GM23248 (cell line): Measurements from ENCODE around the gene ANTXRL. TPM values are rescaled to one million over a fixed set of nuclear protein-coding genes. Genes with fewer than 3 reads are reported as not detected.

Experiments used
- DNase-seq: peaks from one replicate; pipeline ENCODE4 v3.0.0-alpha.2; 2015
- H2AFZ ChIP-seq: fragments of 200-600 bp; sonication (generic); 2 replicates; pipeline ENCODE4 v1.6.1; 2016; ENCODE audit warnings: antibody characterized with exemption
- H3F3A ChIP-seq: fragments of 200-600 bp; sonication (generic); 2 replicates; pipeline ENCODE4 v1.6.1; 2016; ENCODE audit warnings: mild to moderate bottlenecking, antibody characterized with exemption, mixed run types; ENCODE audit not compliant: insufficient read depth
- H3K27ac ChIP-seq: fragments of 200-600 bp; sonication (generic); 2 replicates; pipeline ENCODE4 v1.5.1; 2016; ENCODE audit warnings: mild to moderate bottlenecking
- H3K27me3 ChIP-seq: fragments of 200-600 bp; sonication (generic); replicated peaks from 2 replicates; pipeline ENCODE4 v1.6.1; 2016; ENCODE audit warnings: mild to moderate bottlenecking; ENCODE audit not compliant: insufficient read depth
- H3K36me3 ChIP-seq: fragments of 200-600 bp; sonication (generic); 2 replicates; pipeline ENCODE4 v1.6.1; 2016; ENCODE audit warnings: low read depth, mild to moderate bottlenecking
- H3K4me1 ChIP-seq: fragments of 200-600 bp; sonication (generic); 2 replicates; pipeline ENCODE4 v1.6.1; 2016; ENCODE audit warnings: mild to moderate bottlenecking; ENCODE audit not compliant: insufficient read depth
- H3K4me2 ChIP-seq: fragments of 200-600 bp; sonication (generic); one replicate; pipeline ENCODE4 v1.6.1; 2016; ENCODE audit warnings: mild to moderate bottlenecking; ENCODE audit not compliant: unreplicated experiment
- H3K4me3 ChIP-seq: fragments of 200-600 bp; sonication (generic); 2 replicates; pipeline ENCODE4 v1.5.1; 2016; ENCODE audit warnings: mild to moderate bottlenecking
- H3K79me2 ChIP-seq: fragments of 200-600 bp; sonication (generic); 2 replicates; pipeline ENCODE4 v1.6.1; 2016; ENCODE audit warnings: mild to moderate bottlenecking; ENCODE audit not compliant: insufficient read depth
- H3K9ac ChIP-seq: fragments of 200-600 bp; sonication (generic); 2 replicates; pipeline ENCODE4 v1.6.1; 2016; ENCODE audit warnings: mild to moderate bottlenecking
- H3K9me2 ChIP-seq: fragments of 200-600 bp; sonication (generic); 2 replicates; pipeline ENCODE4 v1.6.1; 2016; ENCODE audit warnings: mixed run types, mild to moderate bottlenecking, moderate library complexity; ENCODE audit not compliant: insufficient read depth
- H3K9me3 ChIP-seq: fragments of 200-600 bp; sonication (generic); one replicate; pipeline ENCODE4 v1.6.1; 2017; ENCODE audit warnings: low read depth
- H4K20me1 ChIP-seq: fragments of 200-600 bp; sonication (generic); 2 replicates; pipeline ENCODE4 v1.6.0; 2016; ENCODE audit not compliant: insufficient read depth
- EZH2 ChIP-seq: fragments of 200-600 bp; sonication (generic); IDR thresholded peaks from 2 replicates; pipeline ENCODE4 v1.6.1; 2018; ENCODE audit warnings: antibody characterized with exemption, mild to moderate bottlenecking; ENCODE audit not compliant: insufficient read depth, poor library complexity, severe bottlenecking
- EZH2phosphoT487 ChIP-seq: fragments of 200-600 bp; sonication (generic); IDR thresholded peaks from 2 replicates; pipeline ENCODE4 v1.6.1; 2018; ENCODE audit warnings: antibody characterized with exemption, moderate library complexity, mild to moderate bottlenecking, low read depth; ENCODE audit not compliant: insufficient read depth
- WGBS, 2 experiments: methylation state at CpG; one replicate each; pipeline ENCODE4 v1.1.6; 2015 to 2017; ENCODE audit warnings: low lambda C conversion rate in 2 of 2, low coverage in 1 of 2; ENCODE audit errors: missing lambda C conversion rate in 2 of 2; 5-methylcytosine and 5-hydroxymethylcytosine counted together
- in situ Hi-C: fragments of 300-500 bp; cut with MboI; formaldehyde crosslinking; loops from 2 replicates; pipeline ENCODE4 v1.15.0; 2020
- polyA plus RNA-seq: library from polyadenylated mRNA; unstranded; fragments of >200 nt; fragmentation: Nextera tagmentation; extraction: Ambion mirVana; gene quantifications from 2 replicates; pipeline ENCODE4 v1.2.1, GENCODE V29; 2016
- total RNA-seq: library from RNA; depleted of rRNA; stranded (reverse); fragments of >200 nt; shearing (Covaris generic); gene quantifications from 2 replicates; pipeline ENCODE4 v1.2.3, GENCODE V29; 2014

ANTXRL gene
- total and polyA plus RNA-seq, 2 experiments from 2014 or later = not detected

GRCh38 chr10:46306516-46307184, 19.9 kb downstream of the ANTXRL start:
- no peak overlapping the region for H2AFZ ChIP-seq
- no peaks in the 10 kb centered on the region for H3K79me2 ChIP-seq
- H3K4me1 ChIP-seq = 0 out of 2 replicates have a peak, but pooled peaks cover 1% of the 10 kb centered on the region
- in situ Hi-C loops = no loop called here
- H3K9me3 ChIP-seq = no peaks in the 10 kb centered on the region
- no peaks in the 10 kb centered on the region for H4K20me1 ChIP-seq
- no peaks in the 10 kb centered on the region for H3F3A ChIP-seq
- DNase-seq = no peak
- no peak overlapping the region for H3K27ac ChIP-seq
- H3K4me3 ChIP-seq = no peak overlapping the region
- 76 to 77% methylated on average over 5 of the region's 5 CpGs for WGBS, 2 experiments
- no peak overlapping the region for H3K4me2 ChIP-seq
- H3K27me3 ChIP-seq = 0 out of 2 replicates have a peak, but pooled peaks cover 4% of the 10 kb centered on the region
- H3K9me2 ChIP-seq = no peaks in the 10 kb centered on the region
- no peak overlapping the region for H3K9ac ChIP-seq
- TF ChIP-seq EZH2phosphoT487 (no peak), EZH2 (no peak)
- no peaks in the 10 kb centered on the region for H3K36me3 ChIP-seq

GRCh38 chr10:46307281-46308112, 20.7 kb downstream of the ANTXRL start:
- Histone ChIP-seq H3K4me3 (no peak overlapping the region), H3K4me1 (0 out of 2 replicates have a peak, but pooled peaks cover 2% of the 10 kb centered on the region), H3F3A (no peaks in the 10 kb centered on the region), H3K79me2 (no peaks in the 10 kb centered on the region), H3K9ac (no peak overlapping the region), H3K9me2 (no peaks in the 10 kb centered on the region), H3K27me3 (0 out of 2 replicates have a peak, but pooled peaks cover 4% of the 10 kb centered on the region), H3K27ac (no peak overlapping the region), H2AFZ (no peak overlapping the region), H4K20me1 (no peaks in the 10 kb centered on the region), H3K9me3 (no peaks in the 10 kb centered on the region), H3K36me3 (no peaks in the 10 kb centered on the region), H3K4me2 (no peak overlapping the region)
- no peak for TF ChIP-seq EZH2phosphoT487
- TF ChIP-seq EZH2 = no peak
- no peak for DNase-seq
- 83 to 87% methylated on average over 10 of the region's 10 CpGs for WGBS, 2 experiments
- in situ Hi-C loops = no loop called here

GRCh38 chr10:46308113-46308415, 21.3 kb downstream of the ANTXRL start:
- Histone ChIP-seq H3K4me3 (no peak overlapping the region), H3K4me2 (no peak overlapping the region), H3K4me1 (0 out of 2 replicates have a peak, but pooled peaks cover 2% of the 10 kb centered on the region), H3K9me3 (no peaks in the 10 kb centered on the region), H3K79me2 (no peaks in the 10 kb centered on the region), H3F3A (no peaks in the 10 kb centered on the region), H3K27me3 (0 out of 2 replicates have a peak, but pooled peaks cover 4% of the 10 kb centered on the region), H3K36me3 (no peaks in the 10 kb centered on the region), H3K9ac (no peak overlapping the region), H2AFZ (no peak overlapping the region), H3K27ac (no peak overlapping the region), H3K9me2 (no peaks in the 10 kb centered on the region), H4K20me1 (no peaks in the 10 kb centered on the region)
- TF ChIP-seq EZH2phosphoT487 = no peak
- TF ChIP-seq EZH2 = no peak
- DNase-seq = no peak
- in situ Hi-C loops = no loop called here
- WGBS, 2 experiments = 75 to 82% methylated on average over 1 to 4 of the region's 4 CpGs

GRCh38 chr10:46308666-46309450, 22.1 kb downstream of the ANTXRL start:
- DNase-seq = no peak
- Histone ChIP-seq H3K9ac (no peak overlapping the region), H3K4me3 (no peak overlapping the region), H3K79me2 (no peaks in the 10 kb centered on the region), H3K36me3 (no peaks in the 10 kb centered on the region), H3K4me2 (no peak overlapping the region), H2AFZ (no peak overlapping the region), H3K9me2 (no peaks in the 10 kb centered on the region), H3K27me3 (0 out of 2 replicates have a peak, but pooled peaks cover 4% of the 10 kb centered on the region), H3F3A (no peaks in the 10 kb centered on the region), H4K20me1 (no peaks in the 10 kb centered on the region), H3K27ac (no peak overlapping the region), H3K9me3 (no peaks in the 10 kb centered on the region), H3K4me1 (0 out of 2 replicates have a peak, but pooled peaks cover 2% of the 10 kb centered on the region)
- in situ Hi-C loops = no loop called here
- 81 to 82% methylated on average over 21 of the region's 21 CpGs for WGBS, 2 experiments
- TF ChIP-seq EZH2phosphoT487 = no peak
- no peak for TF ChIP-seq EZH2
